Activated CD4-positive, alpha-beta memory T cell treated with anti-CD3 and anti-CD28 coated beads for 36 hours (primary cell): ENCODE results near the gene LNP1. TPM values are rescaled to one million over a fixed set of nuclear protein-coding genes. Genes with fewer than 3 reads are reported as not detected.
"Not testable (repeated sequence)": the region's sequence is repeated elsewhere in the genome, so short reads cannot be mapped to it uniquely, and the experiment has no call there.

Experiments used
- CTCF ChIA-PET: fragments of 350-600 bp; sonication (Branson Sonifier 250); formaldehyde crosslinking; loops from one replicate; lab custom pipeline; 2021; ENCODE audit warnings: antibody characterized with exemption, inconsistent platforms; lab: Charles Lee
- POLR2A ChIA-PET: fragments of 350-600 bp; sonication (Branson Sonifier 250); formaldehyde crosslinking; loops from one replicate; lab custom pipeline; 2021; ENCODE audit warnings: antibody characterized with exemption; lab: Charles Lee
- DNase-seq: peaks from one replicate; pipeline ENCODE4 v3.0.0-alpha.2; 2020
- H3K27ac Mint-ChIP-seq: one replicate; pipeline ENCODE4 v1.8.0; 2021; ENCODE audit warnings: mixed read lengths
- H3K27me3 Mint-ChIP-seq: one replicate; pipeline ENCODE4 v1.8.0; 2021; ENCODE audit warnings: mixed read lengths
- H3K36me3 Mint-ChIP-seq: one replicate; pipeline ENCODE4 v1.8.0; 2021; ENCODE audit warnings: mixed read lengths
- H3K4me1 Mint-ChIP-seq: one replicate; pipeline ENCODE4 v1.8.0; 2021; ENCODE audit warnings: low read depth, mixed read lengths
- H3K4me3 Mint-ChIP-seq: one replicate; pipeline ENCODE4 v1.8.0; 2021; ENCODE audit warnings: mild to moderate bottlenecking, mixed read lengths
- H3K9me3 Mint-ChIP-seq: one replicate; pipeline ENCODE4 v1.8.0; 2021; ENCODE audit warnings: mixed read lengths
- intact Hi-C: fragments of 100-400 bp; cut with micrococcal nuclease; formaldehyde crosslinking; loops from one replicate; pipeline ENCODE4 v1.15.1; 2023
- total RNA-seq, 2 experiments: library from RNA; stranded (reverse); gene quantifications; one replicate each; pipeline ENCODE4 v1.2.3, GENCODE V29; 2021

LNP1 gene
- total RNA-seq, 2 experiments from 2014 or later: 1.9 to 2.3 TPM

DNA sequence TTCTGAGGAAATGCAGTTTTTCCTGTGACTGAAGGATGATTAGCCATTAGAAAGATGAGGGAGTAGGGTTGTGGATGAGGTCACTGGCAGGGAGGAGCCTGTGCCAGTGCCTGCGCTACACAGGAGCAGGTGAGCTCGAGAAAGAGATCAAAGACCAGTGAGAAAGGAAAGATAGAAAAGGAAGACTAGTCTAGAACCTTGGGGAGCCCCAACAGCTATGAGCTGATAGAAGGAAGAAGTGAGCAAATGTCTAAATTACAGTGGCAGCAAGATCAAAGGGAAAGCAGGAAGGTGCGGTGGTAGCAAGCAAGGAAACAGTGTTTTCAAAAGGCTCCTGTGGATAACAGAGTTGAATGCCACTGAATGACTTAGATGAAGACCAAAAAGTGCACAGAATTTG, 39.6 kb downstream of the LNP1 start:
- intact Hi-C loops: no loop called here
- Mint-ChIP-seq H3K4me3 (no peak overlapping the region), H3K27ac (no peak overlapping the region), H3K4me1 (peaks cover 8% of the 10 kb centered on the region), H3K27me3 (no peaks in the 10 kb centered on the region), H3K36me3 (peaks cover 5% of the 10 kb centered on the region), H3K9me3 (peaks cover 2% of the 10 kb centered on the region)
- ChIA-PET CTCF (no interaction called here), POLR2A (no interaction called here)
- no peak for DNase-seq

DNA sequence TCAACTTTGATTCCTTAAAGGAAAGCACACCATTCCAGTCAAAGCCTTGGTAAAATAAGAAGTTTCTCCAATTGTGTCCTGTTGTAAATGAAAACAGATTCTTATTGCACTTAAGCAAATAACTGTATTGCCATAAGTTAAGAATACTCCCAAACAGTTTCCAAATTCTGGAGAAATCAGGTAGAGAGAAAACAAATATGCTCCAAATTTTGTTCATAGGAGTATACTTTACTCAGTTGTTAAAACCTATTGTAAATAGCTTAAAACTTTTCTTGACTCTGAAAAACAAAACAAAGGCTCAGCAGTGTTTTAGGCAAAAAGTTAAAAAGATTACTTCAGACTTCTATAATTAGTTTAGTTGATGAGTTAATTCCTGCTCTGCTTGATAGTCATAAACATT, 42.4 kb downstream of the LNP1 start:
- Mint-ChIP-seq H3K36me3 (peaks cover 5% of the 10 kb centered on the region), H3K4me1 (peaks cover 8% of the 10 kb centered on the region), H3K9me3 (peaks cover 14% of the 10 kb centered on the region), H3K27ac (no peak overlapping the region), H3K4me3 (no peak overlapping the region), H3K27me3 (no peaks in the 10 kb centered on the region)
- intact Hi-C loops: no loop called here
- POLR2A ChIA-PET: no interaction called here
- no peak for DNase-seq
- CTCF ChIA-PET: no interaction called here

DNA sequence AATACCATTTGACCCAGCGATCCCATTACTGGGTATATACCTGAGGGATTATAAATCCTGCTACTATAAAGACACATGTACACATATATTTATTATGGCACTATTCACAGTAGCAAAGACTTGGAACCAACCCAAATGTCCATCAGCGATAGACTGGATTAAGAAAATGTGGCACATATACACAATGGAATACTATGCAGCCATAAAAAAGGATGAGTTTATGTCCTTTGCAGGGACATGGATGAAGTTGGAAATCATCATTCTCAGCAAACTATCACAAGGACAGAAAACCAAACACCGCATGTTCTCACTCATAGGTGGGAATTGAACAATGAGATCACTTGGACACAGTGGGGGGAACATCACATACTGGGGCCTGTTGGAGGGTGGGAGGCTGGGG, 45.7 kb downstream of the LNP1 start:
- H3K36me3 Mint-ChIP-seq: not testable (repeated sequence)
- CTCF ChIA-PET: interaction anchor here (0.6 kb wide), 1 partner anchor 41 kb away, joined by 3 read pairs; no protein-coding TSS in a partner anchor

DNA sequence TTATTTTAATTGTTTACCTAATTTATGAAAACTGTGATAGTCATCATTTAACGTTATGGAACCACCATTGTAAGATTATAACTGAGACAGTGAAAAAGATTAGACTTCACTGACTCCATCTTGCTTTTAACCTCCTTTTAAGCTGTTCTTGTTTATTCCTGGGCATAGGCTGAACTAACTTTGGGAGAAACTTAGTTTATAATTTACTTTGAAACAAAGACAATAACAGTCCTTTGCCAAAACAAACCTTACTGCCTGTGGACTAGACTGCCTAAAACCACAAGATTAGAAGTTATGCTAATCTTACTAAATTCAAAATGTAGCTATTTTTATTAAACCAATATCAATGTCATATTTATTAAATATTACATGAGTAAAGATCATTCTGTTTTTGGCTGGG, 46.7 kb downstream of the LNP1 start:
- H3K27ac Mint-ChIP-seq: no peak overlapping the region
- ChIA-PET POLR2A (interaction anchor here (0.7 kb wide), 1 partner anchor 324 kb away, joined by 4 read pairs; no protein-coding TSS in a partner anchor), CTCF (interaction anchor here (1.4 to 1.8 kb wide), 2 partner anchors 15 to 142 kb away, joined by 4 to 5 read pairs; no protein-coding TSS in a partner anchor)
- H3K36me3 Mint-ChIP-seq: peaks cover 2% of the 10 kb centered on the region
- no peak for DNase-seq
- intact Hi-C loops: no loop called here
- no peaks in the 10 kb centered on the region for H3K27me3 Mint-ChIP-seq
- H3K4me3 Mint-ChIP-seq: no peak overlapping the region
- H3K9me3 Mint-ChIP-seq: peaks cover 14% of the 10 kb centered on the region
- no peaks in the 10 kb centered on the region for H3K4me1 Mint-ChIP-seq

More for the DNA sequence above, 45.7 kb downstream of the LNP1 start:
- peaks cover 14% of the 10 kb centered on the region for H3K9me3 Mint-ChIP-seq
- H3K27ac Mint-ChIP-seq, POLR2A ChIA-PET, DNase-seq, H3K4me1 Mint-ChIP-seq, H3K27me3 Mint-ChIP-seq, H3K4me3 Mint-ChIP-seq, intact Hi-C loops: not testable (repeated sequence)

DNA sequence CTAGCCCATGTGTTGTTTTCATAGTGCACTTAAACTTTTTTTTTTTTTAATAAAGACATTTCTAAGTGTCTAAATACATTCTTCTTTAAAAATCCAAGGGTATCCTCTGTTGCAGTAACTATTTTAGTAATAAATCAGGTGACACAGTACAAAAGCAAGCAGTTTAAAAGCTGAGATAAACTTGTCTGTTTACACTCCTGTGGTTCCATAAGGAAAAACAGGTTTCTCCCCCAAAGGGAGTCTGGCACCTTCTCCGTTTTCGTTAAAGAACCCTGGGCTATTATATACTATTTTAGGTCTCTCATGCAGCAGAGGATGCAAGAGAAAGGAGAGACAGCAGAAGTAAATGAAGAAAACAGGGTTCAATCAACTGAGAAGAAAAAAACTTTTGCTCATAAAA, 47.9 kb downstream of the LNP1 start:
- ChIA-PET CTCF (interaction anchor here (1.4 to 1.8 kb wide), 2 partner anchors 13 to 141 kb away, joined by 4 to 5 read pairs; no protein-coding TSS in a partner anchor), POLR2A (no interaction called here)
- Mint-ChIP-seq H3K9me3 (peaks cover 11% of the 10 kb centered on the region), H3K36me3 (no peaks in the 10 kb centered on the region), H3K27ac (no peak overlapping the region), H3K27me3 (no peaks in the 10 kb centered on the region), H3K4me3 (no peak overlapping the region), H3K4me1 (no peaks in the 10 kb centered on the region)
- intact Hi-C loops: no loop called here
- no peak for DNase-seq

DNA sequence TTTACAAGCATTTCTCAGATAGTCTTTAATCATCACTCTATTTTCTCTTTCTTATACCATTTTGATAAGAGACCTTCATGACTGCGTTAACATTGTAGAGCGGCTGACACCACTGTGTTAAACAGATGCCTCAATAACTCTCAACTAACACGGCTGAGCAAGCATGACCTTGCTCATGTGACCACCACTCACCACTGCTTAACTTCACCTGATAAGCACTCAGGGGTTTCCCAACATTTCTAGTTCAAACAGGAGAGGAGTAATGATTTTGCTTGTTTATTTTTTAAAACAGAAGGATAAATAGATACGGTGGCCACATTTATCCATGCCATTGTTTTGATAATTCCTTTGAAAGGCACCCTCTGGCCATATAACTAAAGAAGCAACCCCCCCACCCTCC, 53.3 kb downstream of the LNP1 start:
- no peak overlapping the region for H3K4me3 Mint-ChIP-seq
- no peak for DNase-seq
- H3K27me3 Mint-ChIP-seq: no peaks in the 10 kb centered on the region
- ChIA-PET POLR2A (no interaction called here), CTCF (no interaction called here)
- intact Hi-C loops: no loop called here
- H3K9me3 Mint-ChIP-seq: no peaks in the 10 kb centered on the region
- no peak overlapping the region for H3K27ac Mint-ChIP-seq
- no peaks in the 10 kb centered on the region for H3K4me1 Mint-ChIP-seq
- no peaks in the 10 kb centered on the region for H3K36me3 Mint-ChIP-seq

DNA sequence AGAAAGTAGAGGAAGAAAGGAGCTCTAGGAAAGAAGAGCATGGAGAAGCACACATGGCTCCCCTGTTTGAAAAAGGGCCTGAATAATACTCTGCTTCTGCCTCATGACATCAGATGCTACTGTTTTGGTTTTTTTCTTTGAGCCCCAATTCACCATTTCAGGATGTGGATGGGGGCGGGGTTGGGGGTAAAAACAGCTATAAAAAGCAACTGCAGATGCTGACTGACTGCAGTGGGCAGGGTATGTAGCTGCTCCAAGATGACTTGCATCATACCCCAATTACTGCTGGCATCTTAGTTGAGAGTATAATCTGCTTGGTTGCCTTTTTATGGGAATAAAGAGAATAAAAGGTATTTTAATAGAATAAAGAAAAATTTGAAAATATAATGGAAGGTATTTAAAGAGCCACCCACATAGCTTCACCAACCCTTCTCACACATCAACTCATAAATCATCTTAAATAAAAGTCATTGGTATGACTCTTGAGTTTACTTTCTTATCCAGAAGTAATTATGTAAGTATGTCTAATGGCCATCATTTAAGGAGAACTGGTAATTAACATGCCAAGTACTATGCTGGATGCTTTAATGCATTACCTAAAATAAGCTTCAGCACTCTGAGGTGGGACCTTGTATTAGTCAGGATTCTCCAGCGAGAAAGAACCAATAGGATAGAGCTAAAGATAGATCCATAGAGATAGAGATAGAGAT, 54.7 kb downstream of the LNP1 start:
- Mint-ChIP-seq H3K4me3 (no peak overlapping the region), H3K9me3 (no peaks in the 10 kb centered on the region), H3K4me1 (no peaks in the 10 kb centered on the region), H3K36me3 (no peaks in the 10 kb centered on the region), H3K27ac (no peak overlapping the region), H3K27me3 (no peaks in the 10 kb centered on the region)
- ChIA-PET CTCF (interaction anchor here (1.4 kb wide), 1 partner anchor 19 kb away, joined by 3 read pairs; no protein-coding TSS in a partner anchor), POLR2A (no interaction called here)
- intact Hi-C loops: no loop called here
- DNase-seq: no peak

DNA sequence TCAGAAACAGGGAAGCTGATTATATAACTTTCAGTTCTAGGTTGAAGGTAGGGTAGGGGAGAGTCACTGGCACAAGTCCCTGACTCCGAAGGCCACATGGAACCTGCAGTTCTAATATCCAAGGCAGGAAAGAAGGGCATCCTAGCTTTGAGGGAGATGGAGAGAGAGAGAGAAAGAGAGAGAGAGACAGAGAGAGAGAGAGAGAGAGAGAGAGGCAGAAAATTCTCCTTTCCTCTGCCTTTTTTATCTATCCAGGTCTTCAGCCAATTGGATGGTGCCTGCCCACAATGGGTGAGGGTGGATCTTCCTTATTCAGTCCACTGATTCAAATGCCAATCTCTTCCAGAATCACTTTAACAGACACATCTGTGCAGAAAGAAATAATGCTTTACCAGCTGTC, 55.4 kb downstream of the LNP1 start:
- no peak for DNase-seq
- Mint-ChIP-seq H3K4me1 (no peaks in the 10 kb centered on the region), H3K9me3 (no peaks in the 10 kb centered on the region), H3K4me3 (no peak overlapping the region), H3K27ac (no peak overlapping the region), H3K27me3 (no peaks in the 10 kb centered on the region), H3K36me3 (no peaks in the 10 kb centered on the region)
- ChIA-PET POLR2A (no interaction called here), CTCF (interaction anchor here (1.4 kb wide), 1 partner anchor 19 kb away, joined by 3 read pairs; no protein-coding TSS in a partner anchor)
- intact Hi-C loops: no loop called here

DNA sequence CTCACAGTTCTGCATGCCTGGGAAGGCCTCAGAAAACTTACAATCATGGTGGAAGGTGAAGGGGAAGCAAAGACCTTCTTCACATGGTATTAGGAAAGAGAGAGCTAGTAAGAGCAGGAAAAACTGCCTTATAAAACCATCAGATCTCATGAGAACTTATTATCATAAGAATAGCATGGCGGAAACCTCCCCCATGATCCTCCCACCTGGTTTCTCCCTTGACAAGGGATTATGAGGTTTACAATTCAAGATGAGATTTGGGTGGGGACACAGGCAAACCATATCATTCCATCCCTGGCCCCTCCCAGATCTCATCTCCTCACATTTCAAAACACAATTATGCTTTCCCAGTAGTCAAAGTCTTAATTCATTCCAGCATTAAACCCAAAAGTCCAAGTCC, 56.5 kb downstream of the LNP1 start:
- H3K4me1 Mint-ChIP-seq: no peaks in the 10 kb centered on the region
- ChIA-PET CTCF (no interaction called here), POLR2A (no interaction called here)
- H3K27me3 Mint-ChIP-seq: no peaks in the 10 kb centered on the region
- H3K9me3 Mint-ChIP-seq: no peaks in the 10 kb centered on the region
- DNase-seq: no peak
- H3K4me3 Mint-ChIP-seq: no peak overlapping the region
- H3K36me3 Mint-ChIP-seq: no peaks in the 10 kb centered on the region
- intact Hi-C loops: no loop called here
- H3K27ac Mint-ChIP-seq: no peak overlapping the region

DNA sequence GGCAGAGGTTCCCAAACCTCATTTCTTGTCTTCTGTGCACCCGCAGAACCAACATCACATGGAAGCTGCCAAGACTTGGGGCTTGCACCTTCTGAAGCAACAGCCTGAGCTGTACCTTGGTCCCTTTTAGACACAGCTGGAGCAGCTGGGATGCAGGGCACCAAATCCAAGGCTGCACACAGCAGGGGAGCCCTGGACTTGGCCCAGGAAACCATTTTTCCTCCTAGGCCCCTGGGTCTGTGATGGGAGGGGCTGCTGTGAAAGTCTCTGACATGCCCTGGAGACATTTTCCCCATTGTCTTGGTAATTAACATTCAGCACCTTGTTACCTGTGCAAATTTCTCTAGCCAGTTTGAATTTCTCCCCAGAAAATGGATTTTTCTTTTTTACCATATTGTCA, 57.5 kb downstream of the LNP1 start:
- no peak for DNase-seq
- ChIA-PET CTCF (no interaction called here), POLR2A (no interaction called here)
- intact Hi-C loops: no loop called here
- Mint-ChIP-seq H3K36me3 (no peaks in the 10 kb centered on the region), H3K4me1 (no peaks in the 10 kb centered on the region), H3K4me3 (no peak overlapping the region), H3K27me3 (no peaks in the 10 kb centered on the region), H3K9me3 (no peaks in the 10 kb centered on the region), H3K27ac (no peak overlapping the region)

DNA sequence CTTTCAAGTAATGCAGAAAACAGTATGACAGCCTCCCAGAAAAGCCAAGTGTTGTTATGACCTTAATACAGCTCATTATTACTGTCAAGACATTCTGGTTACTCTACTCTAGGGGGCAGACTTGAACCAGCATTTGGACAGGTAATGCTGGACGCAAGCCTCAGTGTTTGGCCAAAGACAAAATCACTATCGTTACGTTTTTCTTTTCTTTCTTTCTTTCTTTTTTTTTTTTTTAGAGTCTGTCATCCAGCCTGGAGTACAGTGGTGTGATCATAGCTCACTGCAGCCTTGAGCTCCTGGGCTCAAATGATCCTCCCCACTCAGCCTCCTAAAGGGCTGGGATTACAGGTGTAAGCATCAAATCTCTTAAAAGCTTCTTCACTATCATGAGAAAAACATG, 61.7 kb downstream of the LNP1 start:
- ChIA-PET POLR2A (interaction anchor here (0.6 kb wide), 1 partner anchor 144 kb away, joined by 3 read pairs; no protein-coding TSS in a partner anchor), CTCF (interaction anchor here (0.5 to 8.1 kb wide), 33 partner anchors 10 to 919 kb away, joined by 3 to 113 read pairs (median 3); partner anchors contain the start of genes LNP1 and TOMM70)
- Mint-ChIP-seq H3K27me3 (no peaks in the 10 kb centered on the region), H3K9me3 (peaks cover 5% of the 10 kb centered on the region), H3K36me3 (no peaks in the 10 kb centered on the region), H3K4me3 (no peak overlapping the region), H3K4me1 (peaks cover 7% of the 10 kb centered on the region), H3K27ac (no peak overlapping the region)
- DNase-seq: peak; percentile 14
- intact Hi-C loops: loop anchor here (1.0 to 10.0 kb wide), 7 partner anchors 61 to 1179 kb away; partner anchors contain the start of genes LNP1, TFG and TOMM70

DNA sequence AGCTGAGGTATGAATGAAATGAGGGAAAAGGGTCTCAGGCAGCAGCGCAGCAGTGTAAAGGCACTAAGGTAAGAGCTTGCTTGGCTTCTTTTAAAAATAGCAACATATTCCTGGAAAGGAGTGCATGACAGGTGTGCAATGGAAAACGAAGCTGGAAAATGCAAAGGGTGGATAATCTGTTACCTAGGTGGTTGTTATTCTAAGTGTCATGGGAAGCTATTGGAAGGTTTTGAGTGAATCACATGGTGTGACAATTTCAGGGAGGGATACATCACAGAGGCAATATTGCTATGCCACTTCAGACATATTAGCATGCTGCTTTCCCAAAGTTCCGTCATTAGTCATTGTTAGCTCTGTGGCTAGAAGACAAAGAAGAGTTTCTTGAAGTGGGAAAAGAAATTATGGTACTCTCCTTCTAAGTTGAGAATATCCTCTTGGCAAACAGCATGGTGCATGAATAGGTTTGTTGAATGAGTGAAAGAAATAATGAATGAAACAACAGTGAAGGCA, 62.4 kb downstream of the LNP1 start:
- CTCF ChIA-PET: interaction anchor here (0.9 to 8.1 kb wide), 13 partner anchors 12 to 918 kb away, joined by 3 to 113 read pairs (median 4); partner anchors contain the start of genes LNP1 and TOMM70
- Mint-ChIP-seq H3K9me3 (peaks cover 11% of the 10 kb centered on the region), H3K4me3 (no peak overlapping the region), H3K27me3 (no peaks in the 10 kb centered on the region), H3K36me3 (peaks cover 2% of the 10 kb centered on the region), H3K27ac (no peak overlapping the region), H3K4me1 (peaks cover 7% of the 10 kb centered on the region)
- POLR2A ChIA-PET: interaction anchor here (1.0 kb wide), 1 partner anchor 1110 kb away, joined by 3 read pairs; the partner anchor contains the start of gene PCNP
- no peak for DNase-seq
- intact Hi-C loops: loop anchor here (1.0 to 10.0 kb wide), 7 partner anchors 61 to 1179 kb away; partner anchors contain the start of genes LNP1, TFG and TOMM70
